ENCODE data around the gene ANGEL1. TPM values are rescaled to one million over a fixed set of nuclear protein-coding genes. Genes with fewer than 3 reads are reported as not detected.

Gene ANGEL1
- total and polyA plus RNA-seq, 2 of the 8 experiments (the other 6 are each of a cell fraction or from before 2014, with no cell fraction given): 26.8 to 27.2 TPM

DNA sequence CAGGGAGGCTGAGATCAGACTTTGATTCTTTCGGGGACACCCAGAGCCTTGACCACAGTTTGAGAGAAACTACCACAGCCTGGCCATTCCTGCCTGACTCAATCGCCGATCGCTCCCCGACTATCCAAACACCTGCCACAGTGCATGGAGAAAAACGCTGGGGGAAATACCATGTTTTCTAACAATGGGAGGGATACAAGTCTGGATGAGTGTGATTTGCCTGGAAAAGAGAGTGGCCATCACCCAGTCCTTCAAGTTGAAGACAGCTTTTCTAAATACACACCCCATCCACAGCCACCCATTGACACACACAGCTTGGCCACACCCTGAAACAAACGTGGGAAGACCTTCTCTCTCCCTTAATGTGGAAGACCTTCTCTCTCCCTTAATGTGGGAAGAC, 58.1 kb downstream of the ANGEL1 start:
- Histone ChIP-seq H3K23ac (ENCODE audit: insufficient read length) (no peak overlapping the region), H4K20me1 (replicated peaks in 1 of 2; ENCODE audit: control insufficient read depth in 1 of 2, insufficient read depth in 2 of 2, low read length in 2 of 2) (no peaks in the 10 kb centered on the region), H2BK120ac (replicated peaks; ENCODE audit: low read depth, low read length) (no peak overlapping the region), H3K27ac (ENCODE audit: low read depth, low read length) (no peak overlapping the region), H3K23me2 (ENCODE audit: low read depth, low read length) (no peaks in the 10 kb centered on the region), H2BK5ac (ENCODE audit: low read depth, low read length) (no peak overlapping the region), H3K4ac (replicated peaks; ENCODE audit: insufficient read length, low read depth, low read length) (no peak overlapping the region), H3K4me2 (ENCODE audit: insufficient read depth in 1 of 2, low read depth in 2 of 2, low read length in 2 of 2) (no peak overlapping the region), H4K5ac (ENCODE audit: insufficient read length, low read depth, low read length) (no peak overlapping the region), H3K4me3 (ENCODE audit: extremely low read depth in 1 of 4, insufficient read depth in 2 of 4, low read depth in 3 of 4, low read length in 4 of 4) (no peak overlapping the region), H3K27me3 (replicated peaks in 1 of 4; ENCODE audit: control insufficient read depth in 3 of 4, extremely low read depth in 1 of 4, insufficient read depth in 3 of 4, low read length in 3 of 4) (peaks cover 0 to 8% (median 2%) of the 10 kb centered on the region in 4 experiments; a peak in 5 of 7 replicates), H2BK15ac (ENCODE audit: low read length) (no peak overlapping the region; the same call in 1 of the 2 replicates), H3K79me1 (ENCODE audit: low read depth, low read length) (no peaks in the 10 kb centered on the region), H3K18ac (ENCODE audit: extremely low read depth, low read length) (no peak overlapping the region), H3K36me3 (ENCODE audit: control insufficient read depth in 2 of 4, insufficient read depth in 4 of 4, low read length in 3 of 4) (no peaks in the 10 kb centered on the region), H4K8ac (ENCODE audit: extremely low read depth, insufficient read depth, low read length) (no peak overlapping the region), H2BK20ac (ENCODE audit: low read length) (no peak overlapping the region), H3K14ac (ENCODE audit: insufficient read length) (no peak overlapping the region), H3K79me2 (ENCODE audit: control insufficient read depth in 1 of 2, insufficient read depth in 2 of 2, low read length in 2 of 2) (no peaks in the 10 kb centered on the region), H3K56ac (replicated peaks; ENCODE audit: insufficient read length, low read depth, low read length) (no peak overlapping the region), H3K4me1 (replicated peaks in 1 of 4; ENCODE audit: control insufficient read depth in 3 of 4, insufficient read depth in 4 of 4, low read length in 3 of 4) (no peaks in the 10 kb centered on the region), H2AFZ (ENCODE audit: low read length) (no peak overlapping the region), H3K9me3 (ENCODE audit: insufficient read depth in 2 of 2, low read depth in 1 of 2, low read length in 1 of 2) (no peaks in the 10 kb centered on the region), H2BK12ac (ENCODE audit: low read depth, low read length) (no peak overlapping the region), H4K91ac (replicated peaks; ENCODE audit: insufficient read length, low read length) (no peak overlapping the region), H2AK5ac (ENCODE audit: low read depth, low read length) (no peak overlapping the region), H3K9ac (replicated peaks in 1 of 4; ENCODE audit: extremely low read depth in 1 of 4, low read depth in 3 of 4, low read length in 3 of 4) (no peak overlapping the region; a peak in 1 of 7 replicates)
- FAIRE-seq (no peak), DNase-seq (ENCODE audit: low read depth in 1 of 2, low spot score in 2 of 2) (no peak)
- ChIA-PET CTCF (ENCODE audit: partially characterized antibody) (interaction anchor here (10.1 kb wide), 1 partner anchor 28 kb away, joined by 70 read pairs; no protein-coding TSS in a partner anchor), POLR2A (ENCODE audit: partially characterized antibody) (interaction anchor here (0.8 kb wide), 1 partner anchor 18 kb away, joined by 3 read pairs; no protein-coding TSS in a partner anchor)
- 88% methylated on average over 7 of the region's 7 CpGs; no CpG with 5 or more reads in 1 of the 2 experiments for WGBS, 2 experiments (ENCODE audit: extremely low coverage in 1 of 2, insufficient coverage in 1 of 2, insufficient read length in 1 of 2, insufficient replicate concordance in 2 of 2, low coverage in 1 of 2, low lambda C conversion rate in 2 of 2, missing lambda C conversion rate in 1 of 2)
- TF ChIP-seq EGR1 (IDR thresholded peaks at IDR 0.05; ENCODE audit: borderline replicate concordance, low read depth, low read length) (no peak), BACH1 (IDR thresholded peaks at IDR 0.05; ENCODE audit: low read length) (no peak), MAFK (IDR thresholded peaks at IDR 0.05; ENCODE audit: low read depth, low read length) (no peak), BRCA1 (IDR thresholded peaks at IDR 0.05; ENCODE audit: low read depth, low read length) (no peak), NRF1 (IDR thresholded peaks at IDR 0.05; ENCODE audit: low read depth, low read length) (no peak), PHF8 (conservative IDR thresholded peaks at IDR 0.05; ENCODE audit: low read depth, low read length) (no peak), SP1 (IDR thresholded peaks at IDR 0.05; ENCODE audit: low read depth, low read length) (no peak), CEBPB (IDR thresholded peaks at IDR 0.05; ENCODE audit: low read depth, low read length) (no peak), TAF7 (optimal IDR thresholded peaks at IDR 0.05; ENCODE audit: borderline replicate concordance, low read depth, low read length) (no peak), RAD21 (IDR thresholded peaks at IDR 0.05 in 1 of 2, conservative IDR thresholded peaks at IDR 0.05 in 1 of 2; ENCODE audit: low read depth in 2 of 2, low read length in 2 of 2) (no peak), JUN (IDR thresholded peaks at IDR 0.05; ENCODE audit: low read depth, low read length) (no peak), HDAC6 (IDR thresholded peaks at IDR 0.05; ENCODE audit: low read depth, low read length) (no peak)
- TF ChIP-seq, protein P1, sequence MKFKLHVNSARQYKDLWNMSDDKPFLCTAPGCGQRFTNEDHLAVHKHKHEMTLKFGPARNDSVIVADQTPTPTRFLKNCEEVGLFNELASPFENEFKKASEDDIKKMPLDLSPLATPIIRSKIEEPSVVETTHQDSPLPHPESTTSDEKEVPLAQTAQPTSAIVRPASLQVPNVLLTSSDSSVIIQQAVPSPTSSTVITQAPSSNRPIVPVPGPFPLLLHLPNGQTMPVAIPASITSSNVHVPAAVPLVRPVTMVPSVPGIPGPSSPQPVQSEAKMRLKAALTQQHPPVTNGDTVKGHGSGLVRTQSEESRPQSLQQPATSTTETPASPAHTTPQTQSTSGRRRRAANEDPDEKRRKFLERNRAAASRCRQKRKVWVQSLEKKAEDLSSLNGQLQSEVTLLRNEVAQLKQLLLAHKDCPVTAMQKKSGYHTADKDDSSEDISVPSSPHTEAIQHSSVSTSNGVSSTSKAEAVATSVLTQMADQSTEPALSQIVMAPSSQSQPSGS (IDR thresholded peaks at IDR 0.05; ENCODE audit: low read length): no peak

Data from H1 (cell line).